Keratinocyte (primary cell): ENCODE data around the gene MALSU1.

Experiments
- EZH2 ChIP-seq: IDR thresholded peaks from one replicate; pipeline ENCODE4 v1.6.1; 2012; ENCODE audit warnings: inconsistent platforms, mild to moderate bottlenecking, low read length, moderate library complexity
- TF ChIP-seq, protein P1 (sequence below), 3 experiments: IDR thresholded peaks in 1 of 3; conservative IDR thresholded peaks in 1 of 3; optimal IDR thresholded peaks in 1 of 3; 2 replicates in 2 of 3; 3 replicates in 1 of 3; pipeline versions ENCODE3 to v1.5.1; 2011; ENCODE audit warnings: low read length in 3 of 3, mild to moderate bottlenecking in 3 of 3, moderate library complexity in 2 of 3, control low read depth in 1 of 3, inconsistent platforms in 1 of 3; ENCODE audit not compliant: insufficient read depth in 2 of 3; ENCODE audit errors: extremely low read depth in 1 of 3

DNA sequence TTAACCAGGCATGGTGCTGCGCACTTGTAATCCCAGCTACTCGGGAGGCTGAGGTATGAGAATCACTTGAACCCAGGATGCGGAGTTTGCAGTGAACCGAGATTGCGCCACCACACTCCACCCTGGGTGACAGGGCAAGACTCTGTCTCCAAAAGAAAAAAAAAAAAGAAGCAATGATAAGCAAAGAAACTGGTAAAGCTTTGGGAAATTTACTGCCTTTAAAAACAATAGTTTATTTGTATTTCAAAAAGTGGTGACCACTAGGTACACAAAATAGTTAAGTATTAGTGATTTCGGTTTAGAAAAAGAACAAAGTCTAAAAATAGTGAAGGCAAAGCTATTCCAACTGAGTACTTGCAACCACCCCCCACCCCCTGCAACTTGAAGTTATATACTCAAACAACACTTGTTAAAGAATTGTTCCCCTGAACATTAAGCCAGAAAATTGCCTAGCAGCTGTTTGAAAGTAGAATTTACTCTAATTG is 37.7 kb downstream of the MALSU1 start:
- TF ChIP-seq, protein P1, sequence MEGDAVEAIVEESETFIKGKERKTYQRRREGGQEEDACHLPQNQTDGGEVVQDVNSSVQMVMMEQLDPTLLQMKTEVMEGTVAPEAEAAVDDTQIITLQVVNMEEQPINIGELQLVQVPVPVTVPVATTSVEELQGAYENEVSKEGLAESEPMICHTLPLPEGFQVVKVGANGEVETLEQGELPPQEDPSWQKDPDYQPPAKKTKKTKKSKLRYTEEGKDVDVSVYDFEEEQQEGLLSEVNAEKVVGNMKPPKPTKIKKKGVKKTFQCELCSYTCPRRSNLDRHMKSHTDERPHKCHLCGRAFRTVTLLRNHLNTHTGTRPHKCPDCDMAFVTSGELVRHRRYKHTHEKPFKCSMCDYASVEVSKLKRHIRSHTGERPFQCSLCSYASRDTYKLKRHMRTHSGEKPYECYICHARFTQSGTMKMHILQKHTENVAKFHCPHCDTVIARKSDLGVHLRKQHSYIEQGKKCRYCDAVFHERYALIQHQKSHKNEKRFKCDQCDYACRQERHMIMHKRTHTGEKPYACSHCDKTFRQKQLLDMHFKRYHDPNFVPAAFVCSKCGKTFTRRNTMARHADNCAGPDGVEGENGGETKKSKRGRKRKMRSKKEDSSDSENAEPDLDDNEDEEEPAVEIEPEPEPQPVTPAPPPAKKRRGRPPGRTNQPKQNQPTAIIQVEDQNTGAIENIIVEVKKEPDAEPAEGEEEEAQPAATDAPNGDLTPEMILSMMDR (optimal IDR thresholded peaks at IDR 0.05 in 1 of 3, IDR thresholded peaks at IDR 0.05 in 1 of 3, conservative IDR thresholded peaks at IDR 0.05 in 1 of 3; ENCODE audit: extremely low read depth in 1 of 3, insufficient read depth in 2 of 3, low read length in 3 of 3): no peak
- TF ChIP-seq EZH2: no peak
